GM21367 (cell line): ENCODE data around the gene TRIM16.
A peak's percentile ranks its signal among the peaks of the same experiment; 100 is the strongest.
"Not testable (repeated sequence)": the region's sequence is repeated elsewhere in the genome, so short reads cannot be mapped to it uniquely, and the experiment has no call there.

ENCODE experiments used
- ATAC-seq: cut with Tn5 transposase; IDR thresholded peaks from one replicate; pipeline ENCODE4 v1.9.1; 2021; ENCODE audit not compliant: unreplicated experiment

The TRIM16 gene

DNA sequence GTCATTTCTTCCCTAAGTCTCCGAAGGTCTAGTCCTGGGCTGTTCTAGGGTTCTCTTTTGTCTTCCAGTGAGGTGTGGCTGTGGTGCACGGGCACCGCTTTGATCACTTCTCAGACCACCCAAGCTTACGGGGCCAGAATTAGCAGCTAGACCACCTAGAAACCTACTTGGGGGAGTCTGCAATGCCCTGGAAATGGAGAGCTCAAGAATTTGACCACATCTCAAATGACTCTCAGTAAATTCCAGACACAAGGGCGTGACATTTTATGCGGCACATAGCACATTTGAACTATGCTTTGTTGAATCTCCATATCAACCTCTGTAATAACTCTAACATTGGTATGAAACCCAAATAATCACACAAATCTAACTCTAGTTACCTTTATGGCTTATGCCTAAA lies 24.9 kb downstream of the TRIM16 start:
- ATAC-seq, result no peak

DNA sequence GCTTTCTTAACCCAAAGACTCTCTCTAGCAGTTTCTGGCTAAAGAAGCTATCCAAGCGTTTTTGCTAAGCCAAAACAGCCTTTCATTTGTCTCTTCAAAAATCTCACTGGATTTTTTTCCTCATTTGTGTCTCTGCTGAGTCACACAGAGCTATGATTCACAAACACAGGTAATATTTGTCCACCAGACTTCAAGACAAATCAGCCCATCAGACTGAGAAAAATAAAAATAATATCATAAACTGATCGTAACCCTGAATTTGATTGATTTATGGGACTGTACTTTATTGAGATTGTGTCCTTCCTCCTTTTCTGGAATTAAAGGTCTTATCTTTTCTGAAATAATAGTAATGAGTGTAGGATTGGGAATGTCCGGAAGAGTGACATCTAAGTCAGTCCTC lies 25.8 kb downstream of the TRIM16 start:
- no peak for ATAC-seq

DNA sequence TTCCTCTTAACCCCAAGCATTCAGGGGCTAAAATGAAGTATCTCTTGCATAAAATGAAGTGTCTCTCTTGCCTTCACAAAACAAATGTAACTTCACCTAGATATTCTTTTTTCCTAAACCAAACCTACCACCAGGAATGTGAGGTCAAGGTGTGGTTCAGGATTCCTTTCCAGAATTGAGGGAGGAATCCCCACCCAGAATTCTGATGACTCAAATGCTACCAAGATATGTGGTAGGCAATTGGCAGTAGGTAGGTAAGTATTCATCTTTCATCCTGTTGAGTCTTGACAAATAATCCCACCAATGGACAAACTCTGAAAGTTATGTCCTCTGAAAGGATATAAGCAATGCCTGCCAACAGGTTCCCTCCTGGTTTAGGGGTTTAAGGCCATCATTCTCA lies 26.2 kb downstream of the TRIM16 start:
- no peak for ATAC-seq

DNA sequence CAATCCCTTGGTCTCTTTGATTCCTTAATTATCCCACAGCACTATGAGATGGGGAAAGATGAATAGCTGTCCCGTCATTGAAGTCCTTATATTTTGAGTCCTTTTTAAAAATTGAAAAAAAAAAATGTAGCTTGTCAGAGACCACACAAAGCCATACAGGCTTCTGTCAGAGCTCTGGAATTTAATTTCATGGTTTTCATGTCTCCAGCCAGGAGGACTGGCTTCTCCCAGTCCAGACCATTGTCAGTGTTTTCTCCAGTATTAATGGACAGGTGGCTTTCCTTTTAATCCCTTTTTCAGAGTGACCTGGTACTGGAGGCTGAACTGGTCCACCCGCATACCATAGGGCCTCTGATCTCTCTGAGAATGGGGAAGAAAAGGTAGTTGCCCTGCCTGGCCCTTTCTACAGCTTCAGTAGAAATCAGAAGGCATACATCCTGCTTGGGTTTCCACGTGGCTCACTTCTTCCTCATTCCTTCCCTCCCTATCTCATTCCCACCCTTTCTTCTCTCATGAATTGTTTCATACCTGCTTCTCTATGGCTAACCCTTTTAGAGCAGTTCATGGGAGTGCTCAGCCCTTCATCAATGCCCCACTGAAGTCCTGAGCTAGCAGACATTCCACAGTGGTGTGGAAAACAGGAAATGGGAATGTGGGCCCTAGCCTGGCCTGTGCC lies 29.1 kb downstream of the TRIM16 start:
- ATAC-seq, result no peak

DNA sequence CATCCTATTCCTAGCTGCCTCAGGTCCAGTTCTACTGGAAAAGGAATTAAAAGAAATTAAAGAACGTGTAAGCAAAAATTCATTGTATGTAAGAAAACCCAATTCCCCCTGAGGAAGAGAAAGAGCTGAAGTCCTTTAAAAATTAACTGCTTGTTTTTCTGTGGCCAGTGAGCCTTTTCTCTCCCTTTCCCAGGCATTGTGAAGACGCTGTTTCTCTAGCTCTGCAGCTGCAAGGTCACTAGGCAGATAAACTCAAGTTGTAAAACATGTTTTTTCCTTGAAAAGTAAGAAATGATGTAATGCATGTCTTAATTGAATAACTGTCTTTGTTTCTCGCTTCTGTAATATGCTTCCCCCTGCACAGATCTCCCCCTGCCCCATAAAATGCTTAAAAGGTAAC lies 29.7 kb downstream of the TRIM16 start:
- ATAC-seq, result not testable (repeated sequence)

DNA sequence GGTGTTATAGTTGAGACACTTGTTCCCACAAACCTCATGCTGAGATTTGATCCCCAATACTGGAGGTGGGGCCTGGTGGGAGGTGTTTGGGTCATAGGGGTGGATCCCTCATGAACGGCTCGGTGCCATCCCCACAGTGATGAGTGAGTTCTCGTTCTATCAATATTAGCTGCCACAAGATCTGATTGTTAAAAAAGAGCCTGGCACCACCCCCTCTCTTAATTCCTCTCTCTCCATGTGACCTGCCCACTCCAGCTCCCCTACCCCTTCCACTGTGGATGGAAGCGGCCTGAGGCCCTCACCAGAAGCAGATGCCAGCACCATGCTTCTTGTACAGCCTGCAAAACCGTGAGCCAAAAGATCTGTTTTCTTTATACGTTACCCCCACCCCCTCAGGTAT lies 31.2 kb downstream of the TRIM16 start:
- no peak for ATAC-seq

DNA sequence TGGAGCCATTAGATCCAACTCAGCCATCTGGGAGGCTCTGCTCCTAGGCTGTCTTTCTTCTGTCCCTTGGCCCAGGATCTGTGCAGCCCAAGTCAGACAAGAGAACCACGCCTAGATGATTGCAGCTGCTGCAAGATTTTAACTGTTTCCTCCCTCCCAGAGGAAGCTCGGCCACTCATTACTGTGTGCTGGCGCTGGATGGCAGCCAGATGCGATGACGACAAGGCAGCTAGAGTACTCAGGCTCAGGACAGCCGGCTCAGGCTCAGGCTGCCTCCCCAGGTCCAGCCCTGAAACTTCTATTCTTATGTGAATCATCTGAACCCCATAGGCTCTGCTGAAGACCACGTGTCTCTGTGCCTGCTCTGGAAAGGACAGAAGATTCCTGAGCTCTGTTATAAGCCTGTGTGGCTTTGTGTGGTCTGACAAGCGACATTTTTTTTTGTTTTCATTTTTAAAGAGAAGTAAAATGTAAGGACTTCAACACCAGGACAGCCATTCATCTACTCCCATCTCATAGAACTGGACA lies 32.5 kb downstream of the TRIM16 start:
- ATAC-seq, result peak; percentile 94

DNA sequence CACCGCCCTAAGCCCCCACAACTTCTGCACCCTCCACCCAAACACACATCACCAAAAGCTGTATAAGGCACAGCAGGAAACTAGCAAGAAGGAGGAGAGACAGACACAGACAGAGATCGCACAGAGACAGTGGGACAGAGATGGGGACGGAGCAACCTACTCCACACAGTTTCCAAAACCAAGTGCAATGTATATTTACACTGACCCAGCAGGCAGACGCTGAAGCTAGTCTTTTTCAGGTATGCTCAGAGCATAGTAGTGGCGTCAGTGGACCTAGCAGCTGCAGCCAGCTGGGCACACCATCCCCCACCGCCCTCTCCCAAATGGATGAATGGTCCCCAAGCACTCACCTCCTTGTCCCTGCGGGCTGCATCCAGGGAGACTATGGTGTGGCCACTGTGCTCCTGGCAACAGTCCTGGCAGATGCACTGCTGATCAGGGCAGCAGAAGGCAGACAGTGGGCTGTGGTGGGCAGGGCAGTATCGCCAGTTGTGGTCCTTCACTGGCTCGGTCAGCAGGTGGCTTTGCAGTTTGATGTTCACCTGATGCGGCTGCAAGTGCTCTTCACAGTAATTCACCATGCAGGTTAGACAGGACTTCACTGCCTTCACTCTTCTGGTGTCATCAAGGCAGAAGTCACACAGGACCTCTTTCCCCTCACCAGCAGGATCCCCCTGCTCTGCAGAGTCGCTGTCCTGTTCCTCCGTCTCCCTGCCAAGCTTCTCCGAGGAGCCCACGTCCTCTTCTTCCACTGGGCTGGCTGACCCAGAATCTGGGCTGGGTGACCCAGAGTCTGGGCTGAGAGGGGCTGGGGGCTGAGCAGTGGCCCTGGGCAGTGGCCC lies 33.1 kb downstream of the TRIM16 start:
- ATAC-seq, result no peak

DNA sequence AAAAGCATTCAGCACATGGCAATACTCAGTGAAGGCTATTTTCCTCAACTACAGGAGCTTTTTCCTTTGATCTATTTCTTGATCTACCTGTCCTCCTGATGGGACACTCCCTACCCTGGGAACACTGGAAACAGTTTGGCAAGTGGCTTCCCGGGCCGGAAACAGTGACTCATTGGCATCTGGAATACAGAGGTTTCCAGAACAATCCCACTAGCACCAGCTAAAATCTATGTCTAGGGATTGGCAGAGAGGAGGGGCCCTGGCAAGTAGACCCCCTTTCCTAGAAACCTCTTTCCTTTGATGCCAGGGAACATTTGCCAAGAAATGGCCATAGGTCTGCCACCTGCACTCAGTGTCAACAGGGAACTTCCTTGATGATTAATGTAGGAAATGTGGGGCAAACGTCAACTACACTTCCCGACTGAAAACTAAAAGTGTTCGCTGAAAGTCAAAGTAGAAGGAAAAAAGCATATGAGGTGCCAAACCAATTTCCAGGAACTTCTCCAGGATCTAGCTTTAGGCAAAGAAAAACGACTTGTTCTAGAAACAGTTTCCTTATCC lies 34.2 kb downstream of the TRIM16 start:
- ATAC-seq, result no peak

DNA sequence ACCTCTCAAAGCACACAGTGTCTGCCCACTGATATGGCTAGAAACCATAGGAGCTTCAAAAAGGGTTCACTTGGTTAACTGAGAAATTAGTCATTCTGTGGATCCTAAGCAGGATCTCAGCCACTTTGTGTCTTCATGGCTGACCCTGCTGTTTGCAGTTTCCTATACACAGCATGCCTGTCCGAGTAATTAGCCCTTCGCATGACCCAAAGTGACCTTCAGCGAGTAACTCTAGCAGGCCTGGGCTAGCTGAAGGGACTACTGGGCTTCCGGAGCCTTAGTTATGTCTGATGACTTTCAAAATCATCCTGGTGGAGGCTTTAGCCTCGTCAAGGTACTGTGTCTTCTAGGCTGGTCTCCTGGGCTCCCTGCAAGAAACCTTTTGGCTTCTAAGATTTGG lies 35.7 kb downstream of the TRIM16 start:
- no peak for ATAC-seq

DNA sequence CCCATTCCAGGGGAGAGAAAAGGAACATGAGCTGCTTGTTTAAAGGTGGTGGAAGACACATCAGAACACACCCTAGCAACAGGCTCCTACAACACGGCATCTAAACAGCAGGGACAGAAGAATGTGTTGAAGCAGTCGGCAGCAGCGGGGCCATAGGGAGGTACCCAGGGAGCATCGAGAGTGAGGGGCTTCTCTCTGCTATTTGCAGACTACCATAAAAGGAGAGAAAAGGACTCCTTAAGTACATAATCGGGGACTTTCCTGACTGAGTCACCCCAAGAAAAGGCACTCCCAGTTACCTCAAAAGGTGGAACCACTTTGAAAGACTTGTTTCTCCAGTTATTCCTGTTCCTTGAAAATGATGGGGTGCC lies 38.2 kb downstream of the TRIM16 start:
- ATAC-seq, result not testable (repeated sequence)

DNA sequence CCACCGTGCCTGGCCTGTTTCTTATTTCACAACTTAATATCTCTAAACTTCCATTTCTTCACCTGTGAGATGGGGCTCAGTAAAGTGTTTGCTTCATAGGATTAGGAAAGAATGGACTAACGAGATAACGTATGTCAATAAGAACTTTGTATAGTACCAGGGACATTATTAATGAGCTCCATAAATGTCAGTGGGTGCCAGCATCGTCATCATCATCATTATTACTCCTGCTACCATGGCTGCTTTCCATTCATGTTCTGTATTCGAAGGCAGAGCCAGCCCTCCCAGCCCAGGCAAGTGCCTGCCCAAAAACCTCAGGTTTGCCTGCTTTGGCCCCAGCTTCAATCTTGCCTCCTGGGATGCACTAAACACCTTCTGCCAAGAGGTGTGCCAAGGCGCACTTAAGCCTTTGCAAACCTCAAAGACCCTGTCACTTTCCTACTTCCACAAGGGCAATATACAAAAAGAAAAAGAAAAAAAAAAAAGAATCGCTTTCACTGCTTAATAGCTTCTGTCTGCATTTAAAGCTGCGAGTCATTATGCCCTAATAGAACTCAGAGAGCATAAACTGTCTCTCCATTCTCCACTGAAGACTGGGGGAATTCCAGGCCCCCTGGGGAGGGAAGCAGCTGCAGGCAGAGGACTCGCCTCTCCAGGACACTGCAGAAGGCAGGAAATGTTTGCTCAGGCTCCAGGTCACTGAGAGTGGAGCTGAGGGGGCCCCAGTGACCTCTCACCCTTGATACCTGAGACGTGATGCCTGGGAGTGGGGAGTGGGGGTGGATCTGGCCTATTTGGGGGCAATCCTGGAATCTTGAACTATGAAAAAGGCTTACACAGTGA lies 38.8 kb downstream of the TRIM16 start:
- not testable (repeated sequence) for ATAC-seq

DNA sequence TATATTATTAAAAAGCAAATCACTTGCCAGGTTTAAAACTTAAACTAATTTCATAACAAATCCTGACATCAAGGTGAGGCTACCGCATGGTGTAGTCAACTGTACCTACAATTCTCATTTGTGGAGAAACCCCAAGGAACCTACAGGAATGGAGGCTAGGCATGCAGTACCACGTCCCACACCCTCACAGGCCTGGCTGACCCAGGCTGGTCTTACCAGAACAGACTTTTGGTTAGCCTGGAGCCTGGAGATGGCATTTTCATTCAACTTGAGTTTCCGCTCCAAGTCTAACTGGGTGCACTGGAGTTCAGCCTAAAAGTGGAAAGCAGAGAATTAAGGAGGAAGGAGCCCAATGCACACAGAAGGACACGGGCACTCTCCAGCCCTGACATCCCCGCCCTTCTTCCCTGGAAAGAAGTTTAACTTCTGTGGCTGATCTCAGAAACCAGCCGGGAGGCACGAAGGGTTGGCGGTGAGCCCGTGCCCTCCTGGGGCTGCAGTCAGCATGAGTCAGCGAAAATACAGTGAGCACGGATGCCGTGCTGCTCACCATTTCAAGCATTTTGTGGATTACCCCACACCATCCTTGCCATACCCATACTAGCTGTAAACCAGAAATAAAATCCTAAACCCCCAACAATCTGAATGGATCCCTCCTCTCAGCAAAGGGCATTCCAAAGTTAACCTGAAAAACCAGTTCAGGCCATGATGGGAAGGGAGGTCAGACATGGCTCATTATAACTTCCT lies 41.4 kb downstream of the TRIM16 start:
- not testable (repeated sequence) for ATAC-seq

DNA sequence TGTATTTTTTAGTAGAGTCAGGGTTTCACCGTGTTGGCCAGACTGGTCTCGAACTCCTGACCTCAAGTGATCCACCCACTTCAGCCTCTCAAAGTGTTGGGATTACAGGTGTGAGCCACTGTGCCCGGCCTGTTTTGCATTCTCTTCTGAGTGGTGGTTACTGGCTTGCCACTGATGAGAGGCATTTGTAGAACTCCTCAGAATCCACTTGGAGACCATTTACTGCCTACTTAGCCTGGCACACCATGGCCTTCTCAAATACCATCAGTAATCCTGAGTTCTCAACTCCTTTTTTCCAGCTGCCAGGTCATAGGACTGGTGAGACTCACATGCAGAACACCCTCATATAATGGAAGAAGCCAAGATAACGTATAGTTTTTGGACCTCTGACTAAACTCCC lies 42.1 kb downstream of the TRIM16 start:
- not testable (repeated sequence) for ATAC-seq

DNA sequence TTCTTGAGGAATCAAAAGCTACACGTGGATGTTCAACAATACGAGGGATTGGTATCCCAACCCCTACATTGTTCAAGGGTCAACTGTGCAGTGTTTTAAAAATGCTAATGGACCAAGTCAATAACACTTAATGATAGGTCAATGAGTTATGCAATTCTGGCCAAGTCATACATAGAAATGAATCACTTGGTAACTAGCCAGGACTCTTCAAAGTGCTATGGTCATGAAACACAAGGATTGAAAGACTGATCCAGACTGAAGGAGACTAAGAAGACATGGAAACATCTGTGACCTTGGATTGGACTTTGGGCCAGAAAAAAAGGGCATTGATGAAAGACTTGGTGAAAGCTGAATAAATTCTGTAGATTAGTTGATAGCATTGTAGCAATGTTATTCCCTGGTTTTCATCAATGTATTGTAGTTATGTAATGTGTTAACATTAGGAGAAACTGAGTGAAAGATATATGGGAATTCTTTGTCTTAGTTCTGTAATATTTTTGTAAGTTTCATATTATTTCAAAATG lies 53.1 kb downstream of the TRIM16 start:
- not testable (repeated sequence) for ATAC-seq

DNA sequence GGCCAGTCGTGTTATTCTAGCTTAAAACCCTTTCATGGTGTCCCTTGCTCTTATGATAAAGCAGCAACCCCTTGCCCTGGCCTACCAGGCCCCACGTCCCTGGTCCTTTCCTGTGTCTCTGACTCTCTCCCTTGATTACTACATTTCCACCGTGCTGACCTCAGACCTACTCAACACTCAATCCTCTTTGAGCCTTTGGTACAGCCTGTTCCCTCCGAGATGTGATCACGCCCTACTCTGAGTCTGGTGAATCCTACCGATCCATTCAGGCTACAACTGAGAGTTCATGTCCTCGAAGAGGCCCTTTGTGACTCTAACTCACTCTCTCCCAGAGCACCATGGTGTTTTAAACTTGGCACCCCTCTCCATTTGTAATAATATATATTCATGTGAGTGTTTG lies 54.1 kb downstream of the TRIM16 start:
- ATAC-seq, result not testable (repeated sequence)

DNA sequence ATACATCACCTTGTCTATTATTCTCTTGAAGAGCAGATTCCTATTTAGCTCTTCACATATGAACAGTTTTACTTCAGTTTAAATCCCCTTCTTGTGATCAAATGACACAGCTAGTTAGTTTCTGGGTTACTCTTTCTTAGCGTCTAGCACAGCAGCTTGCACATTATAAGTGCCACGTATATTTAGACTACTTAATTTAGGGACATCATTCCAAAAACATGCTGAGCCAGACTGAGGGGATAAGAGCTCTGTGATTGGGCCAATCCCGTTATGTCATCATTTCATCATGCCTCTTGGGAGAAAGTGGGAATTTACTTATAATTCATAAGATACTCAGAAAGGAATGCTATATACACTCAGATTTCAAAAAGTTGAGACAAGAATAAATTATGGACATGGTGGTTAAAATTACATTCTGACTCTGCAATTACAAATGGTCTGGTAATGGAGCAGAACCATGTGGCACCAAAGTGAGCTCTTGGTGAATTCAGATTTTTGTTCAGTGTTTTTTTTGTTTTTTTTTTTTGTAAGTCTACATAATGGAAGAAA lies 60.4 kb downstream of the TRIM16 start:
- ATAC-seq, result not testable (repeated sequence)

DNA sequence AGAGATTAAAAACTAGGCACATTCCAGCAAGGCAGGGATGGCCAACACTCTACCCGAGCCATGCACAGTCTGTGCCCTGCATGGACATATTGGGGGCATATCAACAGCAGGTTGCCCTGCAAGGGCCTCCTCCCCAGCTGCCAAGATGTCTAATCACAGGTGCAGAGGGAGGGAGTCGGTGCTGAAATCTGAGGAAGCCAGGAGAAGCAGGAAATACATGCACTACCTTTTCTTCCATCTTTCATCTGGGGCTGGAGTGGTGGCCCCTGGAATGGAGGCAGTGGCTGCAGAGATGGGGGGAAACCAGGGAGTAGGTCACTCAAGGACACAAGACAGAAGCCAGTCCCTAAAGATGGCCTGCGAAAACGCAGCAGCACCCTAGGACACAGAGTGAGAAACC lies 60.9 kb downstream of the TRIM16 start:
- not testable (repeated sequence) for ATAC-seq

DNA sequence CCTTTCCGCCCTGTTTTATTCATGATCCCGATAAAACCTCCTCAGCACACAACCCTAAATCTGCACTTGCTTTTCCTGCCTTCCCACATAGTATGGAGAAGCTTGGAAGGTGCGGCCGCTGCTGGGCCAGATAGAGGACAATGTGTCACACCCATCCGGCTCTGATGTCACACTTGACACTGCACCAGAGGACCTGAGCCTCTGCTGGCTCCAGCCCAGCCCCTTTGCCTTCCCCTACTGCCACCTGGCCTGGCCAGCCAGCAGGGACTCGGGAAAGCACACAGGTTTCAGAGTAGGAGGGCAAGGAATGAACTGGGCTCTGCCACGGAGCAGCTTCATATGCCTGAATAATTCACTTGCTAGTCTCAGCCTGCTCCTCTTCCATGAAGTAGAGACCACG lies 62.0 kb downstream of the TRIM16 start:
- not testable (repeated sequence) for ATAC-seq
